OCI-LY1 (cell line): Measurements from ENCODE around the gene CTNNBL1.
"Not testable (repeated sequence)": the region's sequence is repeated elsewhere in the genome, so short reads cannot be mapped to it uniquely, and the experiment has no call there.

ENCODE experiments used
- H2AFZ ChIP-seq: fragments of 200-600 bp; sonication (generic), shearing (Covaris generic); 2 replicates; pipeline ENCODE4 v1.6.0; 2014; ENCODE audit warnings: antibody characterized with exemption, mild to moderate bottlenecking, low read length
- H3F3A ChIP-seq: fragments of 200-600 bp; sonication (generic), shearing (Covaris generic); 2 replicates; pipeline ENCODE4 v1.6.0; 2014; ENCODE audit warnings: mild to moderate bottlenecking, antibody characterized with exemption, low read length, moderate library complexity; ENCODE audit not compliant: insufficient read depth
- H3K27ac ChIP-seq: fragments of 200-600 bp; sonication (generic); 2 replicates; pipeline ENCODE4 v1.5.1; 2014; ENCODE audit warnings: low read length, mixed run types, mild to moderate bottlenecking, low read depth; ENCODE audit not compliant: poor library complexity, severe bottlenecking
- H3K27me3 ChIP-seq: fragments of 200-600 bp; sonication (generic); 2 replicates; pipeline ENCODE4 v1.6.0; 2014; ENCODE audit warnings: antibody characterized with exemption, mild to moderate bottlenecking, low read length, moderate library complexity; ENCODE audit not compliant: insufficient read depth
- H3K36me3 ChIP-seq: fragments of 200-600 bp; sonication (generic); 2 replicates; pipeline ENCODE4 v1.6.1; 2014; ENCODE audit warnings: mild to moderate bottlenecking, antibody characterized with exemption, low read length, moderate library complexity, mixed read lengths; ENCODE audit not compliant: insufficient read depth
- H3K4me1 ChIP-seq: fragments of 200-600 bp; sonication (generic); 2 replicates; pipeline ENCODE4 v1.5.1; 2014; ENCODE audit warnings: mild to moderate bottlenecking, low read length, moderate library complexity; ENCODE audit not compliant: insufficient read depth, severe bottlenecking
- H3K4me2 ChIP-seq: fragments of 200-600 bp; sonication (generic), shearing (Covaris generic); 2 replicates; pipeline ENCODE4 v1.6.1; 2014; ENCODE audit warnings: low read length
- H3K4me3 ChIP-seq: fragments of 200-600 bp; sonication (generic); 2 replicates; pipeline ENCODE4 v1.5.1; 2014; ENCODE audit warnings: low read length, low read depth, mild to moderate bottlenecking, mixed read lengths; ENCODE audit not compliant: poor library complexity, severe bottlenecking
- H3K79me2 ChIP-seq: fragments of 200-600 bp; shearing (Covaris generic); 2 replicates; pipeline ENCODE4 v1.6.1; 2016; ENCODE audit warnings: mixed run types, low read length, mixed read lengths; ENCODE audit not compliant: insufficient read depth
- H3K9ac ChIP-seq: fragments of 200-600 bp; sonication (generic), shearing (Covaris generic); 2 replicates; pipeline ENCODE4 v1.6.1; 2014; ENCODE audit warnings: mild to moderate bottlenecking, low read length, mixed read lengths
- H3K9me2 ChIP-seq: fragments of 200-600 bp; sonication (generic), shearing (Covaris generic); 2 replicates; pipeline ENCODE4 v1.6.1; 2014; ENCODE audit warnings: low read depth, mild to moderate bottlenecking, low read length, mixed read lengths
- H3K9me3 ChIP-seq: fragments of 200-600 bp; shearing (Covaris generic); 2 replicates; pipeline ENCODE4 v1.6.1; 2014; ENCODE audit warnings: low read length, mixed read lengths
- H4K20me1 ChIP-seq: fragments of 200-600 bp; sonication (generic), shearing (Covaris generic); 2 replicates; pipeline ENCODE4 v1.6.0; 2016; ENCODE audit warnings: mild to moderate bottlenecking, low read length; ENCODE audit not compliant: insufficient read depth
- EZH2 ChIP-seq: fragments of 200-600 bp; sonication (generic), shearing (Covaris generic); IDR thresholded peaks from 2 replicates; pipeline ENCODE4 v1.8.0; 2017; ENCODE audit warnings: borderline replicate concordance, mixed run types, mild to moderate bottlenecking, antibody characterized with exemption, low read length, moderate library complexity, mixed read lengths
- TF ChIP-seq, protein P1 (sequence below): fragments of 200-600 bp; sonication (generic), shearing (Covaris generic); IDR thresholded peaks from 2 replicates; pipeline ENCODE4 v1.5.1; 2017; ENCODE audit warnings: mild to moderate bottlenecking, antibody characterized with exemption, low read length, moderate library complexity, mixed read lengths

The CTNNBL1 gene

DNA sequence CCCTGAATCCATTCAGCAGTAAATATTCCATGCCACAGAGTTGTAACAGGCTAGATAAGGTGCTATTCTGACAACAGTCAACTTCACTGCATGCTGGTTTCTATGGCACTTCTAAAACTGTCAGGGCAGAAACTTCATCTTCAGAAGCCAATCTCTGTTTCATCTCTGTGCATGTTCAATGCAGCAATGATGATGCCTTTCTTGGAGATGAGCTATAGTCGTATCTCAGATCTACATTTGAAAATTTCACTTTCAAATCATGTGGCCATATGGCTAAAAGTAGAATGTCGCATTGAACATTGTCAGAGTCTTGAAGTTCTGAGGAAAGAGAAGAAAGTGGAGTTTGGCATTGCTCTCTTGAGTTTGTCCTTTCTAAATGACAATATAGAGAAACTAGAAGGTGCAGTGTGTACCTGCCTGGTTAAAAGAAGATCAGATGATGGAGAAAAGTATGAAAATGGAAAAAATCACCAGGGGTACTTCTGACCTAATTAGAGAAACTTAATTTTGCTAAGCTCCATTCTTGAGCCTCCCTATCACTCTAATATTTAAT is 160.1 kb downstream of the CTNNBL1 start:
- peaks cover 21% of the 10 kb centered on the region; the same call in 1 of the 2 replicates for H3K36me3 ChIP-seq
- no peaks in the 10 kb centered on the region for H3K27me3 ChIP-seq
- H3F3A ChIP-seq = no peaks in the 10 kb centered on the region
- no peak overlapping the region for H3K4me2 ChIP-seq
- TF ChIP-seq, protein P1, sequence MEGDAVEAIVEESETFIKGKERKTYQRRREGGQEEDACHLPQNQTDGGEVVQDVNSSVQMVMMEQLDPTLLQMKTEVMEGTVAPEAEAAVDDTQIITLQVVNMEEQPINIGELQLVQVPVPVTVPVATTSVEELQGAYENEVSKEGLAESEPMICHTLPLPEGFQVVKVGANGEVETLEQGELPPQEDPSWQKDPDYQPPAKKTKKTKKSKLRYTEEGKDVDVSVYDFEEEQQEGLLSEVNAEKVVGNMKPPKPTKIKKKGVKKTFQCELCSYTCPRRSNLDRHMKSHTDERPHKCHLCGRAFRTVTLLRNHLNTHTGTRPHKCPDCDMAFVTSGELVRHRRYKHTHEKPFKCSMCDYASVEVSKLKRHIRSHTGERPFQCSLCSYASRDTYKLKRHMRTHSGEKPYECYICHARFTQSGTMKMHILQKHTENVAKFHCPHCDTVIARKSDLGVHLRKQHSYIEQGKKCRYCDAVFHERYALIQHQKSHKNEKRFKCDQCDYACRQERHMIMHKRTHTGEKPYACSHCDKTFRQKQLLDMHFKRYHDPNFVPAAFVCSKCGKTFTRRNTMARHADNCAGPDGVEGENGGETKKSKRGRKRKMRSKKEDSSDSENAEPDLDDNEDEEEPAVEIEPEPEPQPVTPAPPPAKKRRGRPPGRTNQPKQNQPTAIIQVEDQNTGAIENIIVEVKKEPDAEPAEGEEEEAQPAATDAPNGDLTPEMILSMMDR = no peak
- TF ChIP-seq EZH2 = no peak
- no peaks in the 10 kb centered on the region for H3K9me2 ChIP-seq
- no peaks in the 10 kb centered on the region for H3K79me2 ChIP-seq
- H3K27ac ChIP-seq = no peak overlapping the region
- H3K4me1 ChIP-seq = peaks cover 13% of the 10 kb centered on the region
- no peak overlapping the region for H2AFZ ChIP-seq
- no peak overlapping the region for H3K9ac ChIP-seq
- no peak overlapping the region for H3K4me3 ChIP-seq
- H4K20me1 ChIP-seq = no peaks in the 10 kb centered on the region
- H3K9me3 ChIP-seq = no peaks in the 10 kb centered on the region

DNA sequence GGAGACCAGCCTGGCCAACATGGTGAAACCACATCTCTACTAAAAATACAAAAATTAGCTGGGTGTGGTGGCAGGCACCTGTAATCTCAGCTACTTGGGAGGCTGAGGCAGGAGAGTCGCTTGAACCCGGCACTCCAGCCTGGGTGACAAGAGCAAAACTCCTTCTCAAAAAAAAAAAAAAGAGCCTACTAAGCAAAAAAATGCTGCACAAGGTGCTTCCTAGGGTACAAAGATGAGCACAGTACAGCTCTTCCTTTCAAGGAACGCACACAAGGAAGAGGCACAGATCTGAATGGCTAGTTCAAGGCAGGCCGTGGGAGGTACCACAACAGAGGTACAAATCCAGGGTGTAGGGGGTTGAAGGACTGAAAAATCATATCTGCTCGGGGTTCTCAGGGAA is 162.2 kb downstream of the CTNNBL1 start:
- H3K9me2 ChIP-seq, H3F3A ChIP-seq, H4K20me1 ChIP-seq, H3K4me2 ChIP-seq, H3K9ac ChIP-seq, H3K9me3 ChIP-seq, H3K4me3 ChIP-seq, H3K79me2 ChIP-seq, H3K27ac ChIP-seq, H2AFZ ChIP-seq, H3K27me3 ChIP-seq: not testable (repeated sequence)
- peaks cover 33% of the 10 kb centered on the region for H3K36me3 ChIP-seq
- H3K4me1 ChIP-seq = peaks cover 13% of the 10 kb centered on the region

DNA sequence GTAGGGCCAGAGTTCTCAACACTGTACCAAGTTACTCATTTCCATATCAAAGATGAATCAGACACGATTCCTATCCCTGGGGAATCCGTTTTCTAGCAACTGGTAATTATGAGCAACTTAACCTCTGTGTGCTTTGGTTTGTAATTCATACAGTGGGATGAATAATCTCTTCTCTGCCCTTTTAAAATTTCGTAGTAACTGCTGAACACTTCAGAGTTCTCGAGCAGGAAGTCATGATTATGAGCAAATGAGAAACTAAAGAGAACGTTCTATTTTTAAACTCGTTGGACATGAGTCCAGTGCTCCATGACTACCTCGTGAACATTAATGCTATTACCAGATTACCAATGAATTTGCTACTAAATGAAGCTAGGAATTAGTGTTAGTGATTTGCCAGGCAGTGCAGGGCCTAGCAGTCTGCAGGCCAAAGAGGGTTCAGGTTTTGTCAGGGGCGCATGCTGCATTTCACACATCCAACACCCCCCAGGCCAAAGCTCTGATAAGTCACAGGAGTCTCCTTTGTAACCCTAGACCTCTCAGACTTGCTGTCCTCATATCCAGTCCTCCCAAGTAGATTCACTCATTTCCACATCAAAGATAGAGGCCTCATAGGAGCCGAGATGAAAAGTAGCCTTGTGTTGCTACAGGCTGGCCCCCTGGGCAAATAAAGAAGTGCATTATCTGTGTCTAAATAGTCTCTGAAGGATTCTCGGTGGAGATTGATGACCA is 163.3 kb downstream of the CTNNBL1 start:
- Histone ChIP-seq H3K4me3 (no peak overlapping the region), H2AFZ (no peak overlapping the region), H4K20me1 (no peaks in the 10 kb centered on the region), H3K9me2 (no peaks in the 10 kb centered on the region), H3F3A (no peaks in the 10 kb centered on the region), H3K4me2 (no peak overlapping the region), H3K79me2 (no peaks in the 10 kb centered on the region), H3K4me1 (peaks cover 5% of the 10 kb centered on the region), H3K27me3 (no peaks in the 10 kb centered on the region), H3K9ac (no peak overlapping the region), H3K9me3 (no peaks in the 10 kb centered on the region), H3K36me3 (peaks cover 35% of the 10 kb centered on the region), H3K27ac (no peak overlapping the region)
- TF ChIP-seq, protein P1 = no peak
- no peak for TF ChIP-seq EZH2
